SK-N-SH treated with all-trans-retinoic acid at 6 μM for 48 hours (cell line): ENCODE measurements around the gene TSPAN33.

Experiments
- ATAC-seq: fragments of 200-7000 bp; cut with Tn5 transposase; 3 replicates; pipeline ENCODE4 v1.9.1; 2020; ENCODE audit warnings: mild to moderate bottlenecking, moderate library complexity
- BACH2 ChIP-seq: fragments of 250-450 bp; sonication (Bioruptor Pico); IDR thresholded peaks from 2 replicates; pipeline ENCODE4 v1.9.0; 2021; ENCODE audit warnings: mild to moderate bottlenecking, borderline replicate concordance
- CREB5 ChIP-seq: fragments of 250-450 bp; sonication (Bioruptor Pico); IDR thresholded peaks from 2 replicates; pipeline ENCODE4 v1.5.1; 2020; ENCODE audit warnings: low read depth, mild to moderate bottlenecking, moderate library complexity
- CSDC2 ChIP-seq: fragments of 250-450 bp; sonication (Bioruptor Pico); IDR thresholded peaks from 2 replicates; pipeline ENCODE4 v1.5.0; 2020; ENCODE audit warnings: mild to moderate bottlenecking, moderate library complexity
- CSRNP3 ChIP-seq: fragments of 250-450 bp; sonication (Bioruptor Pico); IDR thresholded peaks from 2 replicates; pipeline ENCODE4 v1.5.1; 2021; ENCODE audit warnings: mild to moderate bottlenecking, moderate library complexity
- GLIS3 ChIP-seq: fragments of 250-450 bp; sonication (Bioruptor Pico); IDR thresholded peaks from 2 replicates; pipeline ENCODE4 v1.5.0; 2020; ENCODE audit warnings: mild to moderate bottlenecking, moderate library complexity
- ISL1 ChIP-seq: fragments of 250-450 bp; sonication (Bioruptor Pico); IDR thresholded peaks from 2 replicates; pipeline ENCODE4 v2.1.2; 2022; ENCODE audit warnings: mild to moderate bottlenecking, moderate library complexity
- OSR1 ChIP-seq: fragments of 250-450 bp; sonication (Bioruptor Pico); IDR thresholded peaks from 2 replicates; pipeline ENCODE4 v1.8.0; 2022; ENCODE audit warnings: moderate library complexity, mild to moderate bottlenecking, inconsistent platforms
- PPARA ChIP-seq: fragments of 250-450 bp; sonication (Bioruptor Pico); IDR thresholded peaks from 2 replicates; pipeline ENCODE4 v1.5.0; 2020; ENCODE audit warnings: mild to moderate bottlenecking, borderline replicate concordance
- RARB ChIP-seq: fragments of 250-450 bp; sonication (Bioruptor Pico); IDR thresholded peaks from 2 replicates; pipeline ENCODE4 v1.8.0; 2021; ENCODE audit warnings: mild to moderate bottlenecking, moderate library complexity
- SNAI2 ChIP-seq: fragments of 250-450 bp; sonication (Bioruptor Pico); IDR thresholded peaks from 2 replicates; pipeline ENCODE4 v1.5.0; 2020; ENCODE audit warnings: mild to moderate bottlenecking, moderate library complexity
- TOX ChIP-seq: fragments of 250-450 bp; sonication (Bioruptor Pico); IDR thresholded peaks from 2 replicates; pipeline ENCODE4 v1.8.0; 2021; ENCODE audit warnings: mild to moderate bottlenecking, moderate library complexity, borderline replicate concordance
- ZC3H10 ChIP-seq: fragments of 250-450 bp; sonication (Bioruptor Pico); IDR thresholded peaks from 2 replicates; pipeline ENCODE4 v1.5.1; 2021; ENCODE audit warnings: mild to moderate bottlenecking, moderate library complexity
- ZFP3 ChIP-seq: fragments of 250-450 bp; sonication (Bioruptor Pico); IDR thresholded peaks from 2 replicates; pipeline ENCODE4 v1.5.0; 2020; ENCODE audit warnings: mild to moderate bottlenecking, moderate library complexity
- ZFP30 ChIP-seq: fragments of 450-650 bp; formaldehyde crosslinking; IDR thresholded peaks from 2 replicates; pipeline ENCODE4 v1.5.0; 2022; ENCODE audit warnings: mild to moderate bottlenecking, moderate library complexity
- ZNF70 ChIP-seq: fragments of 450-650 bp; formaldehyde crosslinking; IDR thresholded peaks from 2 replicates; pipeline ENCODE4 v1.5.0; 2020; ENCODE audit warnings: mild to moderate bottlenecking, moderate library complexity
- TF ChIP-seq, protein P1 (sequence below): fragments of 250-450 bp; sonication (Bioruptor Pico); IDR thresholded peaks from 2 replicates; pipeline ENCODE4 v1.8.0; 2020; ENCODE audit warnings: mild to moderate bottlenecking, moderate library complexity, borderline replicate concordance

The TSPAN33 gene

DNA sequence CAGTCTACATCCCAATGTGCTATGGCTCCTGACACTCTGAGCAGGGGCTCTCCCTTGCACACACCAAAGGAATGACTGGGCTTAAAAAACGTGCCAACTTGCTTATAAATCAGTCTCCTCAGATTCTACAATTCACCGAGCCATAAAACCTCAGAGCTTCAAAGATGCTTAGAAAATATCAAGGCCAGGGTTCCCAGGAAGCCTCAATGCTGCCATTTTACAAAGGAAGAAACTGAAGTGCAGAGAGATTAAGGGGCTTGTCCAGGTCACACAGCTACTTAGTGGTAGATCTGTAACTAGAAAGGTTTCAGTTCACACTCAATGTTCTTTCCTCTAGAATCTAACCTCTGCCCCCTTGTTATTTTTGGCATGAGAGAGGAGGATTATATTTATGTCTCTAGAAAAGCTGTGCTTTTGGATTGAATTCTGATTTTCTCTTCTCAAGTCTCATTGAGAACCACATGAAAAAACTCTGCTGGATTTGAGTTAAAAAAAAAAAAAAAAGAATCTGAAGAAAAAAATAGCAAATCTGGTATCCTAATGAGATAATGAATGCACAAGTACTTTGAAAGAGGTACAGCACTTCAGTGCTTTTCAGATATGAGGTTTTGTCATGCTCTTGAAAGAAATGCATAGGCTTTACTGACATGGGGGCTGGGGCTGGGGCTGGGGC lies 22.3 kb upstream of the TSPAN33 start:
- ATAC-seq: no peak
- TF ChIP-seq CREB5 (CRISPR knock-in tag): no peak

GRCh38 chr7:129122751-129123509 lies 21.6 kb upstream of the TSPAN33 start:
- TF ChIP-seq ZC3H10 (CRISPR knock-in tag) (no peak), ZNF70 (no peak), PPARA (CRISPR knock-in tag) (no peak)
- ATAC-seq: peak; percentile 22

GRCh38 chr7:129123510-129123857 lies 21.0 kb upstream of the TSPAN33 start:
- TF ChIP-seq CSDC2 (CRISPR knock-in tag): no peak
- TF ChIP-seq ZC3H10 (CRISPR knock-in tag): no peak
- TF ChIP-seq ZFP3: no peak
- no peak for TF ChIP-seq RARB
- ATAC-seq: no peak

GRCh38 chr7:129126314-129126713 lies 18.2 kb upstream of the TSPAN33 start:
- TF ChIP-seq ISL1 (CRISPR knock-in tag) (no peak), ZFP30 (CRISPR knock-in tag) (no peak), CREB5 (CRISPR knock-in tag) (no peak), SNAI2 (CRISPR knock-in tag) (no peak), ZNF70 (no peak), GLIS3 (no peak), CSDC2 (CRISPR knock-in tag) (no peak), RARB (no peak), CSRNP3 (CRISPR knock-in tag) (no peak)
- TF ChIP-seq, protein P1, sequence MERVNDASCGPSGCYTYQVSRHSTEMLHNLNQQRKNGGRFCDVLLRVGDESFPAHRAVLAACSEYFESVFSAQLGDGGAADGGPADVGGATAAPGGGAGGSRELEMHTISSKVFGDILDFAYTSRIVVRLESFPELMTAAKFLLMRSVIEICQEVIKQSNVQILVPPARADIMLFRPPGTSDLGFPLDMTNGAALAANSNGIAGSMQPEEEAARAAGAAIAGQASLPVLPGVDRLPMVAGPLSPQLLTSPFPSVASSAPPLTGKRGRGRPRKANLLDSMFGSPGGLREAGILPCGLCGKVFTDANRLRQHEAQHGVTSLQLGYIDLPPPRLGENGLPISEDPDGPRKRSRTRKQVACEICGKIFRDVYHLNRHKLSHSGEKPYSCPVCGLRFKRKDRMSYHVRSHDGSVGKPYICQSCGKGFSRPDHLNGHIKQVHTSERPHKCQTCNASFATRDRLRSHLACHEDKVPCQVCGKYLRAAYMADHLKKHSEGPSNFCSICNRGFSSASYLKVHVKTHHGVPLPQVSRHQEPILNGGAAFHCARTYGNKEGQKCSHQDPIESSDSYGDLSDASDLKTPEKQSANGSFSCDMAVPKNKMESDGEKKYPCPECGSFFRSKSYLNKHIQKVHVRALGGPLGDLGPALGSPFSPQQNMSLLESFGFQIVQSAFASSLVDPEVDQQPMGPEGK (CRISPR knock-in tag): no peak
- ATAC-seq: no peak

GRCh38 chr7:129127154-129127553 lies 17.4 kb upstream of the TSPAN33 start:
- ATAC-seq: no peak
- TF ChIP-seq TOX (CRISPR knock-in tag): no peak
- no peak for TF ChIP-seq CSRNP3 (CRISPR knock-in tag)
- no peak for TF ChIP-seq ZFP30 (CRISPR knock-in tag)
- TF ChIP-seq, protein P1 (CRISPR knock-in tag): no peak
- no peak for TF ChIP-seq BACH2
- TF ChIP-seq OSR1 (CRISPR knock-in tag): no peak
- TF ChIP-seq SNAI2 (CRISPR knock-in tag): no peak
